ENCODE measurements around the gene CABP4.

CABP4 gene

GRCh38 chr11:67499808-67500483 is 44.8 kb downstream of the CABP4 start:
- no peak for DNase-seq

GRCh38 chr11:67500484-67500821 is 45.3 kb downstream of the CABP4 start:
- no peak for DNase-seq

GRCh38 chr11:67500831-67501715 is 45.9 kb downstream of the CABP4 start:
- DNase-seq: no peak

- DNase-seq: no peak
Observed at GRCh38 chr11:67501854-67502253, 46.7 kb downstream of the CABP4 start.

- DNase-seq: no peak
Observed at GRCh38 chr11:67502328-67502979, 47.3 kb downstream of the CABP4 start.

GRCh38 chr11:67503119-67504004 is 48.2 kb downstream of the CABP4 start:
- no peak for DNase-seq

GRCh38 chr11:67504005-67504949 is 49.1 kb downstream of the CABP4 start:
- peak; percentile 39 for DNase-seq

GRCh38 chr11:67504950-67505581 is 49.9 kb downstream of the CABP4 start, which contains the start of gene PITPNM1:
PITPNM1 (minus strand) TSS chr11:67505363; CDS start chr11:67504180, 1,183 bp downstream.
- peak; percentile 19 for DNase-seq

GRCh38 chr11:67505605-67506396 is 50.6 kb downstream of the CABP4 start:
- peak; percentile 81 for DNase-seq

GRCh38 chr11:67506426-67507051 is 51.4 kb downstream of the CABP4 start:
- DNase-seq: no peak

GRCh38 chr11:67507242-67507863 is 52.2 kb downstream of the CABP4 start:
- DNase-seq: no peak

GRCh38 chr11:67507864-67508485 is 52.8 kb downstream of the CABP4 start, which contains the start of gene CDK2AP2:
CDK2AP2 (minus strand) TSS chr11:67508162; CDS start chr11:67508082, 80 bp downstream.
- peak; percentile 98 for DNase-seq

- DNase-seq: peak; percentile 93
Observed at GRCh38 chr11:67508486-67509121, 53.5 kb downstream of the CABP4 start.

GRCh38 chr11:67510023-67510345 is 54.8 kb downstream of the CABP4 start:
- no peak for DNase-seq

Measured in NCI-H1105 treated with DMSO at 0.1 percent for 48 hours (cell line).